Activated T-cell treated with anti-CD3 and anti-CD28 coated beads, Interleukin-2, amount 50 U/mL, for 24 hours (primary cell): ENCODE data around the gene PTPRM.

Experiments
- DNase-seq: peaks from one replicate; pipeline ENCODE4 v3.0.0-alpha.2; 2020
- H3K27ac Mint-ChIP-seq: 2 replicates; pipeline ENCODE4 v1.8.0; 2020; ENCODE audit warnings: mild to moderate bottlenecking, mixed read lengths
- H3K27me3 Mint-ChIP-seq: 2 replicates; pipeline ENCODE4 v1.8.0; 2020; ENCODE audit warnings: mixed read lengths
- H3K36me3 Mint-ChIP-seq: 2 replicates; pipeline ENCODE4 v1.8.0; 2020; ENCODE audit warnings: low read depth, mixed read lengths
- H3K4me1 Mint-ChIP-seq: 2 replicates; pipeline ENCODE4 v1.8.0; 2020; ENCODE audit warnings: low read depth, mixed read lengths
- H3K4me3 Mint-ChIP-seq: 2 replicates; pipeline ENCODE4 v1.8.0; 2020; ENCODE audit warnings: mild to moderate bottlenecking, moderate library complexity, mixed read lengths
- H3K9me3 Mint-ChIP-seq: 2 replicates; pipeline ENCODE4 v1.8.0; 2020; ENCODE audit warnings: mixed read lengths

PTPRM gene

GRCh38 chr18:7677001-7677400 is 109.9 kb downstream of the PTPRM start:
- H3K4me3 Mint-ChIP-seq = no peak overlapping the region
- H3K9me3 Mint-ChIP-seq = no peaks in the 10 kb centered on the region
- H3K36me3 Mint-ChIP-seq = no peaks in the 10 kb centered on the region
- H3K4me1 Mint-ChIP-seq = no peaks in the 10 kb centered on the region
- no peak overlapping the region for H3K27ac Mint-ChIP-seq
- no peak for DNase-seq
- no peaks in the 10 kb centered on the region for H3K27me3 Mint-ChIP-seq

GRCh38 chr18:7677424-7677823 is 110.3 kb downstream of the PTPRM start:
- no peaks in the 10 kb centered on the region for H3K9me3 Mint-ChIP-seq
- no peak for DNase-seq
- H3K4me1 Mint-ChIP-seq = no peaks in the 10 kb centered on the region
- H3K27ac Mint-ChIP-seq = no peak overlapping the region
- no peaks in the 10 kb centered on the region for H3K27me3 Mint-ChIP-seq
- H3K4me3 Mint-ChIP-seq = no peak overlapping the region
- no peaks in the 10 kb centered on the region for H3K36me3 Mint-ChIP-seq

GRCh38 chr18:7678389-7678788 is 111.3 kb downstream of the PTPRM start:
- no peaks in the 10 kb centered on the region for H3K9me3 Mint-ChIP-seq

GRCh38 chr18:7678801-7679200 is 111.7 kb downstream of the PTPRM start:
- no peaks in the 10 kb centered on the region for H3K4me1 Mint-ChIP-seq
- H3K27me3 Mint-ChIP-seq = no peaks in the 10 kb centered on the region
- no peak overlapping the region for H3K4me3 Mint-ChIP-seq
- H3K9me3 Mint-ChIP-seq = no peaks in the 10 kb centered on the region
- DNase-seq = no peak
- no peak overlapping the region for H3K27ac Mint-ChIP-seq
- no peaks in the 10 kb centered on the region for H3K36me3 Mint-ChIP-seq

More at GRCh38 chr18:7678389-7678788, 111.3 kb downstream of the PTPRM start:
- DNase-seq = no peak
- Mint-ChIP-seq H3K27me3 (no peaks in the 10 kb centered on the region), H3K4me3 (no peak overlapping the region), H3K27ac (no peak overlapping the region), H3K36me3 (no peaks in the 10 kb centered on the region), H3K4me1 (no peaks in the 10 kb centered on the region)

- no peak for DNase-seq
- no peak overlapping the region for H3K4me3 Mint-ChIP-seq
- no peaks in the 10 kb centered on the region for H3K27me3 Mint-ChIP-seq
- H3K4me1 Mint-ChIP-seq = no peaks in the 10 kb centered on the region
- H3K9me3 Mint-ChIP-seq = no peaks in the 10 kb centered on the region
- no peak overlapping the region for H3K27ac Mint-ChIP-seq
- H3K36me3 Mint-ChIP-seq = no peaks in the 10 kb centered on the region
These were observed 114.2 kb downstream of the PTPRM start for GRCh38 chr18:7681298-7681697.

- Mint-ChIP-seq H3K36me3 (no peaks in the 10 kb centered on the region), H3K27me3 (no peaks in the 10 kb centered on the region), H3K4me1 (no peaks in the 10 kb centered on the region), H3K4me3 (no peak overlapping the region), H3K9me3 (no peaks in the 10 kb centered on the region), H3K27ac (no peak overlapping the region)
- no peak for DNase-seq
These were observed 115.2 kb downstream of the PTPRM start for GRCh38 chr18:7682321-7682720.

GRCh38 chr18:7683753-7684152 is 116.6 kb downstream of the PTPRM start:
- no peak overlapping the region for H3K27ac Mint-ChIP-seq
- DNase-seq = no peak
- H3K27me3 Mint-ChIP-seq = no peaks in the 10 kb centered on the region
- no peaks in the 10 kb centered on the region for H3K9me3 Mint-ChIP-seq
- no peak overlapping the region for H3K4me3 Mint-ChIP-seq
- H3K36me3 Mint-ChIP-seq = no peaks in the 10 kb centered on the region
- no peaks in the 10 kb centered on the region for H3K4me1 Mint-ChIP-seq

- Mint-ChIP-seq H3K4me3 (no peak overlapping the region), H3K4me1 (no peaks in the 10 kb centered on the region), H3K27ac (no peak overlapping the region), H3K36me3 (no peaks in the 10 kb centered on the region), H3K27me3 (no peaks in the 10 kb centered on the region), H3K9me3 (no peaks in the 10 kb centered on the region)
- DNase-seq = no peak
These were observed 117.2 kb downstream of the PTPRM start for GRCh38 chr18:7684357-7684756.

GRCh38 chr18:7684966-7685365 is 117.8 kb downstream of the PTPRM start:
- Mint-ChIP-seq H3K36me3 (no peaks in the 10 kb centered on the region), H3K4me3 (no peak overlapping the region), H3K4me1 (no peaks in the 10 kb centered on the region), H3K27ac (no peak overlapping the region), H3K27me3 (no peaks in the 10 kb centered on the region), H3K9me3 (no peaks in the 10 kb centered on the region)
- no peak for DNase-seq

GRCh38 chr18:7686278-7686677 is 119.2 kb downstream of the PTPRM start:
- Mint-ChIP-seq H3K9me3 (no peaks in the 10 kb centered on the region), H3K27ac (no peak overlapping the region), H3K4me3 (no peak overlapping the region), H3K4me1 (no peaks in the 10 kb centered on the region), H3K27me3 (no peaks in the 10 kb centered on the region), H3K36me3 (no peaks in the 10 kb centered on the region)
- DNase-seq = no peak

GRCh38 chr18:7688580-7688979 is 121.5 kb downstream of the PTPRM start:
- no peak overlapping the region for H3K27ac Mint-ChIP-seq
- no peak for DNase-seq
- H3K4me3 Mint-ChIP-seq = no peak overlapping the region
- no peaks in the 10 kb centered on the region for H3K4me1 Mint-ChIP-seq
- H3K36me3 Mint-ChIP-seq = no peaks in the 10 kb centered on the region
- no peaks in the 10 kb centered on the region for H3K27me3 Mint-ChIP-seq
- H3K9me3 Mint-ChIP-seq = no peaks in the 10 kb centered on the region

GRCh38 chr18:7691206-7691605 is 124.1 kb downstream of the PTPRM start:
- H3K36me3 Mint-ChIP-seq = no peaks in the 10 kb centered on the region
- H3K9me3 Mint-ChIP-seq = no peaks in the 10 kb centered on the region
- no peaks in the 10 kb centered on the region for H3K27me3 Mint-ChIP-seq
- no peak overlapping the region for H3K4me3 Mint-ChIP-seq
- no peaks in the 10 kb centered on the region for H3K4me1 Mint-ChIP-seq
- no peak overlapping the region for H3K27ac Mint-ChIP-seq
- DNase-seq = no peak

- Mint-ChIP-seq H3K9me3 (peaks cover 3% of the 10 kb centered on the region), H3K36me3 (no peaks in the 10 kb centered on the region), H3K27me3 (no peaks in the 10 kb centered on the region), H3K27ac (no peak overlapping the region), H3K4me1 (no peaks in the 10 kb centered on the region), H3K4me3 (no peak overlapping the region)
- no peak for DNase-seq
These were observed 129.7 kb downstream of the PTPRM start for GRCh38 chr18:7696780-7697179.

GRCh38 chr18:7697306-7697705 is 130.2 kb downstream of the PTPRM start:
- no peak for DNase-seq
- no peaks in the 10 kb centered on the region for H3K36me3 Mint-ChIP-seq
- H3K4me3 Mint-ChIP-seq = no peak overlapping the region
- no peaks in the 10 kb centered on the region for H3K27me3 Mint-ChIP-seq
- peaks cover 3% of the 10 kb centered on the region for H3K9me3 Mint-ChIP-seq
- H3K27ac Mint-ChIP-seq = no peak overlapping the region
- H3K4me1 Mint-ChIP-seq = no peaks in the 10 kb centered on the region

GRCh38 chr18:7711495-7711894 is 144.4 kb downstream of the PTPRM start:
- H3K9me3 Mint-ChIP-seq = peaks cover 11% of the 10 kb centered on the region
- H3K27me3 Mint-ChIP-seq = no peaks in the 10 kb centered on the region
- no peaks in the 10 kb centered on the region for H3K4me1 Mint-ChIP-seq
- no peak overlapping the region for H3K27ac Mint-ChIP-seq
- no peaks in the 10 kb centered on the region for H3K36me3 Mint-ChIP-seq
- H3K4me3 Mint-ChIP-seq = no peak overlapping the region
- DNase-seq = no peak

- Mint-ChIP-seq H3K36me3 (no peaks in the 10 kb centered on the region), H3K27me3 (no peaks in the 10 kb centered on the region), H3K4me1 (no peaks in the 10 kb centered on the region), H3K27ac (no peak overlapping the region), H3K9me3 (peaks cover 15% of the 10 kb centered on the region), H3K4me3 (no peak overlapping the region)
- DNase-seq = no peak
These were observed 153.3 kb downstream of the PTPRM start for GRCh38 chr18:7720395-7720794.
